Calu3 (cell line): ENCODE results near the gene NOL4L. TPM values are rescaled to one million over a fixed set of nuclear protein-coding genes. Genes with fewer than 3 reads are reported as not detected.

Experiments used
- BruUV-seq: library from RNA; stranded (reverse); fragments of 400-500 nt; replicated peaks from 2 replicates; lab custom pipeline; 2021; lab: Mats Ljungman, UMichigan
- CTCF ChIA-PET: fragments of 300-600 bp; sonication (Branson Sonifier 250); formaldehyde crosslinking; loops from one replicate; lab custom pipeline; 2022; ENCODE audit warnings: antibody characterized with exemption; lab: Charles Lee
- DNase-seq: peaks from one replicate; pipeline ENCODE4 v3.0.0; 2022
- H3K27ac Mint-ChIP-seq: one replicate; pipeline ENCODE4 v1.8.0; 2022; ENCODE audit warnings: mixed read lengths; ENCODE audit not compliant: unreplicated experiment
- H3K27me3 Mint-ChIP-seq: one replicate; pipeline ENCODE4 v1.8.0; 2022; ENCODE audit warnings: mixed read lengths; ENCODE audit not compliant: unreplicated experiment
- H3K36me3 Mint-ChIP-seq: one replicate; pipeline ENCODE4 v1.8.0; 2022; ENCODE audit warnings: mild to moderate bottlenecking, moderate library complexity, mixed read lengths; ENCODE audit not compliant: insufficient read depth, unreplicated experiment
- H3K4me1 Mint-ChIP-seq: one replicate; pipeline ENCODE4 v1.8.0; 2022; ENCODE audit warnings: mild to moderate bottlenecking, low read depth, mixed read lengths; ENCODE audit not compliant: unreplicated experiment
- H3K4me3 Mint-ChIP-seq: one replicate; pipeline ENCODE4 v1.8.0; 2022; ENCODE audit warnings: mild to moderate bottlenecking, low read depth, moderate library complexity, mixed read lengths; ENCODE audit not compliant: unreplicated experiment
- H3K9me3 Mint-ChIP-seq: one replicate; pipeline ENCODE4 v1.8.0; 2022; ENCODE audit warnings: low read depth, mixed read lengths; ENCODE audit not compliant: unreplicated experiment
- intact Hi-C: fragments of 100-400 bp; cut with micrococcal nuclease; formaldehyde crosslinking; loops from one replicate; pipeline ENCODE4 v1.10.0; 2022; ENCODE audit not compliant: unreplicated experiment
- total RNA-seq: library from RNA; stranded (reverse); gene quantifications from 2 replicates; pipeline ENCODE4 v1.2.3, GENCODE V29; 2022
- TF ChIP-seq, protein P1 (sequence below): fragments of 200-600 bp; IDR thresholded peaks from one replicate; pipeline ENCODE4 v1.8.0; 2022; ENCODE audit warnings: antibody characterized with exemption; ENCODE audit not compliant: unreplicated experiment

Gene NOL4L
- total RNA-seq, 1 experiment from 2014 or later, result 46.9 TPM

DNA sequence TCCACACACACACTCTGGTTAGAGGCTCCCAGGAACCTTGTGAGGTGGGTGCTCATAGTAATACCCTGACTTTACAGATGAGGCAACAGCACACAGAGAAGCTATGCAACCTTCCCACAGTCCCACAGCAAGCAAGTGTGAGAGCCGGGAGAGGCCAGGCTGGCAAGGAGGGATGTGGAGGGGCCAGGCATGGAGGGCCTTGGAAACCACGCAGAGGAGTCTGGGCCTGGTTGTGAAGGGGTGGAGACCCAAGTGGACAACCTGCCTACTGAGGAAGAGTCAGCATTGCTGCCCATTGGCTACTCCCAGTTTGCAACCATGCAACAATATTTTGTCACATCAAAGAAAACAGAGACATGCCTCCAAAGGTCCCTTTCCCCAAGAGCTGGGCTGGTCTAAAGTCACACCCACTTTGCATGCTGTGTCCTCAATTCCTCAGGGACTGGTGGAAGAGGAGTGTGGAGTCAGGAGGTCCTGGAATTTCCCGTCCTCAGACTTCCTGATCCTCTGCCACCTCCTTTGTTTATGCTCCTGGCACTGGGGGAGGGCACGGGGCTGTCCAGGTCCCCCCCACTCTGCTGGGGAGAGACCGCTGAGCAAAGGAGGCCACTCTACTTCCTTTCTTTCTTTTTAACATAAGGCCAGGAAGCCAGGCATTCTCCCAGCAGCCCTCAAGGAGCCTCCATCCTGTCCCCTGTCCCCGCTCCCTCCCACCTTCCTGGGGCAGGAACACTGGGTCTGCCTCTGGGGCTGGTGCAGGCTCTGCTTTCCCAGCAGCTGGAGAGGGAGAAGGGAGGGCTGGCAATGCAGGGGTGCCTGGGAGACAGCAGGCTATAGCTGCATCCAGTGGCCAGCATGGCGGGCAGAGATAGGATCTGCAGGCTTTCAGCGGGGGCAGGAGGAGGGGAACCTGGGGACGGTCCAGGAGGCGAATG lies 68.3 kb downstream of the NOL4L start:
- Mint-ChIP-seq H3K36me3 (no peaks in the 10 kb centered on the region), H3K4me1 (no peaks in the 10 kb centered on the region), H3K4me3 (no peak overlapping the region), H3K27ac (no peak overlapping the region), H3K9me3 (no peaks in the 10 kb centered on the region), H3K27me3 (peaks cover 100% of the 10 kb centered on the region)
- intact Hi-C loops, result no loop called here
- no peak for DNase-seq
- TF ChIP-seq, protein P1, sequence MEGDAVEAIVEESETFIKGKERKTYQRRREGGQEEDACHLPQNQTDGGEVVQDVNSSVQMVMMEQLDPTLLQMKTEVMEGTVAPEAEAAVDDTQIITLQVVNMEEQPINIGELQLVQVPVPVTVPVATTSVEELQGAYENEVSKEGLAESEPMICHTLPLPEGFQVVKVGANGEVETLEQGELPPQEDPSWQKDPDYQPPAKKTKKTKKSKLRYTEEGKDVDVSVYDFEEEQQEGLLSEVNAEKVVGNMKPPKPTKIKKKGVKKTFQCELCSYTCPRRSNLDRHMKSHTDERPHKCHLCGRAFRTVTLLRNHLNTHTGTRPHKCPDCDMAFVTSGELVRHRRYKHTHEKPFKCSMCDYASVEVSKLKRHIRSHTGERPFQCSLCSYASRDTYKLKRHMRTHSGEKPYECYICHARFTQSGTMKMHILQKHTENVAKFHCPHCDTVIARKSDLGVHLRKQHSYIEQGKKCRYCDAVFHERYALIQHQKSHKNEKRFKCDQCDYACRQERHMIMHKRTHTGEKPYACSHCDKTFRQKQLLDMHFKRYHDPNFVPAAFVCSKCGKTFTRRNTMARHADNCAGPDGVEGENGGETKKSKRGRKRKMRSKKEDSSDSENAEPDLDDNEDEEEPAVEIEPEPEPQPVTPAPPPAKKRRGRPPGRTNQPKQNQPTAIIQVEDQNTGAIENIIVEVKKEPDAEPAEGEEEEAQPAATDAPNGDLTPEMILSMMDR, result no peak
- BruUV-seq, result no TSS peak
- CTCF ChIA-PET, result interaction anchor here (0.6 to 1.1 kb wide), 2 partner anchors 40 to 303 kb away, joined by 3 read pairs; partner anchors contain the start of gene MAPRE1

DNA sequence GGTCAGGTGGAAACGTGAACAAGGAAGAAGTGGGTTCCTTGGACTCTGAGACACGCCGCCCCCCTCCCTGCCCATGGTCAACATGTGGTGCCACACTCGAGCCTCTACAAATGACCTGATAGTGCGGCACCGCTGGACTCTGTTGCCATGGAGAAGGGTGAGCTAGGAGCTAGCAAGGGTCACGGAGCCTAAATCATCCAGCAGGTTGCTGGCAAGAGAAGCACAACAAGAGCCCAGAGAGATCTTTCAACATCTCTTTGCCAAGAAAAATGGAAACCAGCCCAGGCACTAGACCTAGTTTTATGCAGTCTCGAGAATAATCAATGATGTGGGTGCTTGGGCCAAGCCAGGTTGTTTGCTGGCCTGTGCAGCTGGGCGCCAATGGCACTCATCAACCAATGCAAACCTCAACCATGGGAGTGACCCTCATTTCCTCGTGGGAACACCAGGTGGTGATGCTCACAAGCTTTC lies 69.5 kb downstream of the NOL4L start:
- Mint-ChIP-seq H3K9me3 (no peaks in the 10 kb centered on the region), H3K4me1 (peaks cover 10% of the 10 kb centered on the region), H3K4me3 (no peak overlapping the region), H3K27me3 (peaks cover 100% of the 10 kb centered on the region), H3K27ac (no peak overlapping the region), H3K36me3 (no peaks in the 10 kb centered on the region)
- TF ChIP-seq, protein P1, result no peak
- no TSS peak for BruUV-seq
- intact Hi-C loops, result no loop called here
- CTCF ChIA-PET, result interaction anchor here (0.6 to 1.1 kb wide), 3 partner anchors 24 to 156 kb away, joined by 3 read pairs; no protein-coding TSS in a partner anchor
- DNase-seq, result no peak

DNA sequence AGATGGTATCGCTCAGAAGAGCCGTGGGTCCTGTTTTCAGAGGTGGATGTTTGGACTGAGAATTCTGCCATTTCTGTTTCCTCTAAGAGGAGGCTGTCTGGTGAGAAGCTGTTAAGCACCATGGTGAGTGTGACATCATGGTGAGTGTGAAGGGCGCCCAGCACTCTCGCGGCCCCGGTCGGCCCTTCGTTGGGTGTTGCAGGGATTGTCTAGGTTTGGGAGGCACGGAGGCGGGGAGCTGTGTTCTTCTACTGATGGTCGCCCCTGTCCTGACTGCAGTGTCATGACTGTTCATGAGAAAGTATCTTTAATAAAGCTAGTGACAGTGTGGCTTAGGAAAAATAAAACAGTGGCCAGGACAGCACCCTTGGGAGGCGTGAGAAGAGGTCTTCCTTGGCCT lies 70.4 kb downstream of the NOL4L start:
- Mint-ChIP-seq H3K9me3 (no peaks in the 10 kb centered on the region), H3K27me3 (peaks cover 98% of the 10 kb centered on the region), H3K27ac (no peak overlapping the region), H3K36me3 (no peaks in the 10 kb centered on the region), H3K4me3 (no peak overlapping the region), H3K4me1 (peaks cover 10% of the 10 kb centered on the region)
- TF ChIP-seq, protein P1, result no peak
- BruUV-seq, result no TSS peak
- CTCF ChIA-PET, result interaction anchor here (0.6 to 0.9 kb wide), 3 partner anchors 23 to 155 kb away, joined by 3 read pairs; no protein-coding TSS in a partner anchor
- intact Hi-C loops, result no loop called here
- no peak for DNase-seq

DNA sequence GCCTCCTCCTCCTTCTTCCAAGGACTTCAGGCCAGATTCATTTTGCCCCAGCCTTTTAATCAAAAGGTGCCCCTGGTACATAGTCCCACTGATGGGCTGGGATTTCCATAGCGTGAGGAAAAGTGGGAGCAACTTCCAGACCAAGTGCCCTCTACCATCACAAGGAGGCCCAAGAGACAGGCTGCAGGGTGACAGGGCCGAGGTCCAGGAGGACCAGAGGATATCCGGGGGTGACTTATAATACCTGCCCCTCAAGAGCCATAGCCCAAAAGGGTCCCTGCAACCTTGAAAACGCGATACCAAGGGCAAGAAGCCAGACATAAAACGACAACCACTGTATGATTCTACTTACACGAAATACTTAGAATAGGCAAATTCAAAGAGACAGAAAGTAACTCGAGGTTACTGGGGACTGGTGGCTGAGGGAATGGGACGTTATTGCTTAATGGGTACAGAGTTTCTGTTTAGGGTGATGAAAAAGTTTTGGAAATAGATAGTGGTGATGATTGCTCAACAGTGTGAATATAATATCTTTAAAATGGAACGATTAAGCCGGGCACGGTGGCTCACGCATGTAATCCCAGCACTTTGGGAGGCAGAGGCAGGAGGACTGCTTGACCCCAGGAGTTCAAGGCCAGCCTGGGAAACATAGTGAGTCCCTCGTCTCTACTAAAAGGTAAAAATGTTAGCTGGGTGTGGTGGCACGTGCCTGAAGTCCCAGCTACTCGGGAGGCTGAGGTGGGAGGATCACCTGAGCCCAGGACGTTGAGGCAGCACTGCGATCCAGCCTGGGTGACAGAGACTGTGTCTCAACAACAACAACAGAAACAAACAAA lies 71.9 kb downstream of the NOL4L start:
- CTCF ChIA-PET, result interaction anchor here (0.6 kb wide), 1 partner anchor 13 kb away, joined by 4 read pairs; no protein-coding TSS in a partner anchor
- Mint-ChIP-seq H3K27me3 (peaks cover 91% of the 10 kb centered on the region), H3K36me3 (no peaks in the 10 kb centered on the region), H3K27ac (no peak overlapping the region), H3K4me1 (peaks cover 10% of the 10 kb centered on the region), H3K4me3 (no peak overlapping the region), H3K9me3 (no peaks in the 10 kb centered on the region)
- no peak for DNase-seq
- TF ChIP-seq, protein P1, result no peak
- BruUV-seq, result no TSS peak
- intact Hi-C loops, result no loop called here
